Gastrocnemius medialis (tissue), 4 donors: Measurements from ENCODE around the gene AGPS. TPM values are rescaled to one million over a fixed set of nuclear protein-coding genes. Genes with fewer than 3 reads are reported as not detected.

ENCODE experiments used
- ATAC-seq, 2 donors: fragments of 150-250 bp; one replicate each; pipeline ENCODE4 v1.9.1; 2016
- DNase-seq, 2 donors: peaks; one replicate each; pipeline ENCODE4 v3.0.0-alpha.2; 2019
- H3K27ac ChIP-seq, 4 donors: fragments of 200-600 bp; sonication (generic); 1 replicate in 1 of 4; 2 replicates in 3 of 4; pipeline ENCODE4 v1.5.1; 2016 to 2018; ENCODE audit warnings: mild to moderate bottlenecking in 2 of 4, moderate library complexity in 1 of 4
- H3K27me3 ChIP-seq, 3 donors: fragments of 200-600 bp; sonication (generic) in 2 of 3; 1 replicate in 1 of 3; 2 replicates in 2 of 3; pipeline versions ENCODE4 v1.5.1 to v1.6.0; 2016 to 2019; ENCODE audit warnings: mild to moderate bottlenecking in 1 of 3, moderate library complexity in 1 of 3
- H3K36me3 ChIP-seq, 2 donors: fragments of 200-600 bp; sonication (generic) in 1 of 2; one replicate each; pipeline ENCODE4 v1.5.1; 2017 to 2018
- H3K4me1 ChIP-seq, 2 donors: fragments of 200-600 bp; sonication (generic) in 1 of 2; one replicate each; pipeline ENCODE4 v1.5.1; 2016 to 2017; ENCODE audit warnings: mild to moderate bottlenecking in 2 of 2
- H3K4me3 ChIP-seq, 4 donors: fragments of 200-600 bp; sonication (generic) in 3 of 4; 1 replicate in 1 of 4; 2 replicates in 3 of 4; pipeline ENCODE4 v1.5.1; 2016 to 2019; ENCODE audit warnings: mild to moderate bottlenecking in 2 of 4
- H3K9me3 ChIP-seq, 3 donors: fragments of 200-600 bp; sonication (generic) in 2 of 3; 1 replicate in 1 of 3; 2 replicates in 2 of 3; pipeline ENCODE4 v1.5.1; 2016 to 2019
- POLR2A ChIP-seq, 2 donors: fragments of 450-650 bp; IDR thresholded peaks; one replicate each; pipeline ENCODE4 v1.6.1; 2017; ENCODE audit warnings: antibody characterized with exemption in 2 of 2, mild to moderate bottlenecking in 2 of 2, moderate library complexity in 2 of 2
- in situ Hi-C, 4 donors: fragments of 200-750 bp; cut with MboI; loops; one replicate each; pipeline versions ENCODE4 v1.15.0 to v1.8.0; 2017; ENCODE audit warnings: low sequenced_read_pairs in 4 of 4
- intact Hi-C: fragments of 100-400 bp; cut with DNase I; formaldehyde crosslinking; loops from one replicate; pipeline ENCODE4 v1.15.1; 2023; ENCODE audit warnings: low total_unique reads
- total RNA-seq, 4 donors: library from RNA; depleted of rRNA; stranded (reverse); fragments of >200 nt; gene quantifications; one replicate each; pipeline versions ENCODE4 v1.1.0 to v1.2.3, GENCODE V29; 2016
- TF ChIP-seq, protein P1 (sequence below), 5 experiments: fragments of 450-650 bp in 3 of 5; fragments of 200-600 bp in 2 of 5; sonication (generic) in 2 of 5; IDR thresholded peaks in 4 of 5; conservative IDR thresholded peaks in 1 of 5; 1 replicate in 4 of 5; 2 replicates in 1 of 5; pipeline ENCODE4 v1.5.1; 2016 to 2019; ENCODE audit warnings: antibody characterized with exemption in 5 of 5, mild to moderate bottlenecking in 3 of 5, moderate library complexity in 3 of 5

The AGPS gene
- total RNA-seq, 4 donors from 2014 or later, result 23.1 to 30.9 (median 26.2) TPM

DNA sequence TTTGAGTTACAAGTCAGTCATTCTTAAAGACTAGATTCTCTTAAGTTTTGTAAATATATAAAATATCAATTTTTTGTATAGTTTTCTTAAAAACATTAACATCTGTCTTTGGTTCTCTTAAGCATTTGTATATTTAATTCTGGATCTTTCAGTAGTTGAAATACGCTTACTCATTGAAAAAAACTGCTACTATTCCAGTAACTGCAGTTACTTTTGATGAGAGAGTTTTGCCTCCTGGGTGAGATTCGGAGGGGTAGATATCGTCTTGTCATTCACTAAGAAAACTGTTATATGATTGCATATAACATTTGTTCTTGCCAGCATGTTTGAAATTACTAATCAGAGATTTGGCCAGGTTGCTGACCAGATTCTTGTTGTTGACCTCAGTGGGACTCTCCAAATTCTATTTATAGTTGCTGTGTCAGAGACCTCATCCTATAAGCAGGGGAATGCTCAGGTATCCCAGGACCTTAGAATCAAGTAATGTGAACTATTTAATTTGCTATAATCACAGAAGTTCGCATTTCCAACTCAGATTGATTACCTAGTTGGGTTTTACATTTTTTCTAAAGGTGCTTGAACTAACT, 7.9 kb downstream of the AGPS start:
- peak; percentile 63 to 70 for ATAC-seq

DNA sequence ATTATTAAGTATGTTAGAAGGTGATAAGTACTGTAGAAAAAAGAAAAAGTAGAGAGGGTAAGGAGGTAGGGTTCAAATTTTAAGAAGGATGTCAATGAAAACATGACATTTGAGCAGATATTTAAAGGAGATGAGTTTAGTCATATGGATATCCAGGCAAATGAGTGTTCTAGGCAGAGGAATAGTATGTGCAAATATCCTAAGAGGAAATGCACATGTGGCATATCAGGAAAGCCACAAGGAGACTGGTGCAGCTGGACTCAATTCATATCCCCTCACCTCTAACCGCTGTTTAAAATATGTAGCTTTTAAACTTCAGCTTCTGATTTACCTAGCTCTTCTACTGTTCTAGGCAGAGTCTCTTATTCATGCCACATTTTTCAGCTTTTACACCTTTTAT, 9.5 kb downstream of the AGPS start:
- intact Hi-C loops (no loop called here), in situ Hi-C loops (no loop called here)
- Histone ChIP-seq H3K9me3 (no peaks in the 10 kb centered on the region), H3K27ac (no peak overlapping the region), H3K4me3 (no peak overlapping the region), H3K36me3 (no peaks in the 10 kb centered on the region), H3K27me3 (no peaks in the 10 kb centered on the region), H3K4me1 (peaks cover 38 to 54% of the 10 kb centered on the region in 2 donors)
- DNase-seq (no peak), ATAC-seq (no peak)
- TF ChIP-seq POLR2A (IDR thresholded peaks at IDR 0.05), result no peak
- TF ChIP-seq, protein P1, sequence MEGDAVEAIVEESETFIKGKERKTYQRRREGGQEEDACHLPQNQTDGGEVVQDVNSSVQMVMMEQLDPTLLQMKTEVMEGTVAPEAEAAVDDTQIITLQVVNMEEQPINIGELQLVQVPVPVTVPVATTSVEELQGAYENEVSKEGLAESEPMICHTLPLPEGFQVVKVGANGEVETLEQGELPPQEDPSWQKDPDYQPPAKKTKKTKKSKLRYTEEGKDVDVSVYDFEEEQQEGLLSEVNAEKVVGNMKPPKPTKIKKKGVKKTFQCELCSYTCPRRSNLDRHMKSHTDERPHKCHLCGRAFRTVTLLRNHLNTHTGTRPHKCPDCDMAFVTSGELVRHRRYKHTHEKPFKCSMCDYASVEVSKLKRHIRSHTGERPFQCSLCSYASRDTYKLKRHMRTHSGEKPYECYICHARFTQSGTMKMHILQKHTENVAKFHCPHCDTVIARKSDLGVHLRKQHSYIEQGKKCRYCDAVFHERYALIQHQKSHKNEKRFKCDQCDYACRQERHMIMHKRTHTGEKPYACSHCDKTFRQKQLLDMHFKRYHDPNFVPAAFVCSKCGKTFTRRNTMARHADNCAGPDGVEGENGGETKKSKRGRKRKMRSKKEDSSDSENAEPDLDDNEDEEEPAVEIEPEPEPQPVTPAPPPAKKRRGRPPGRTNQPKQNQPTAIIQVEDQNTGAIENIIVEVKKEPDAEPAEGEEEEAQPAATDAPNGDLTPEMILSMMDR (IDR thresholded peaks at IDR 0.05 in 4 of 5, conservative IDR thresholded peaks at IDR 0.05 in 1 of 5), result no peak

More for the DNA sequence above, 7.9 kb downstream of the AGPS start:
- Histone ChIP-seq H3K36me3 (no peaks in the 10 kb centered on the region), H3K9me3 (no peaks in the 10 kb centered on the region), H3K4me3 (no peak overlapping the region), H3K4me1 (peaks cover 42 to 55% of the 10 kb centered on the region in 2 donors), H3K27ac (peak overlapping the region in 3 of 4 donors; percentile 39 to 55 (median 51)), H3K27me3 (no peaks in the 10 kb centered on the region)
- in situ Hi-C loops (no loop called here), intact Hi-C loops (no loop called here)
- DNase-seq, result no peak
- TF ChIP-seq POLR2A (IDR thresholded peaks at IDR 0.05), result no peak
- TF ChIP-seq, protein P1 (IDR thresholded peaks at IDR 0.05 in 4 of 5, conservative IDR thresholded peaks at IDR 0.05 in 1 of 5), result no peak

DNA sequence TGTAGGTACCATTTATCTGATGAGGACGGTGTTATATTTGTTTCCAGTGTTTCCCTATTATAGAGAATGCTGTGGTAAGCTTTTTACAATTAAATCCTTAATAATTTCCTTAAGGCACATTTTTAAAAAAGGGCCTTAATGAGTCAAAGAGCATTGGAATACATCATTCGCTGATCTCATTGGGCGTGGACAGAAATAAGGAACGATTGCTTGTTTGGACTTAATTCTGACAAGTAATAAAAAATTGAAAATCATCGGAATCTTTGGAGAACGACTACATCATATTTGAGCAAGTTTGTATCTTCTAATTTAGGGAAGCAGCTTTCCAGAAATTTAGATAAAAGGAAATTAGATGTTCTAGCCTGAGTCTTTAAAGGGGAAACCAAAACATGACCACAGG, 11.3 kb downstream of the AGPS start:
- intact Hi-C loops (no loop called here), in situ Hi-C loops (no loop called here)
- Histone ChIP-seq H3K36me3 (no peaks in the 10 kb centered on the region), H3K9me3 (no peaks in the 10 kb centered on the region), H3K27me3 (no peaks in the 10 kb centered on the region), H3K4me1 (peaks cover 25 to 40% of the 10 kb centered on the region in 2 donors), H3K27ac (no peak overlapping the region), H3K4me3 (no peak overlapping the region)
- TF ChIP-seq, protein P1 (IDR thresholded peaks at IDR 0.05 in 4 of 5, conservative IDR thresholded peaks at IDR 0.05 in 1 of 5), result no peak
- no peak for TF ChIP-seq POLR2A (IDR thresholded peaks at IDR 0.05)
- DNase-seq (no peak), ATAC-seq (no peak)

DNA sequence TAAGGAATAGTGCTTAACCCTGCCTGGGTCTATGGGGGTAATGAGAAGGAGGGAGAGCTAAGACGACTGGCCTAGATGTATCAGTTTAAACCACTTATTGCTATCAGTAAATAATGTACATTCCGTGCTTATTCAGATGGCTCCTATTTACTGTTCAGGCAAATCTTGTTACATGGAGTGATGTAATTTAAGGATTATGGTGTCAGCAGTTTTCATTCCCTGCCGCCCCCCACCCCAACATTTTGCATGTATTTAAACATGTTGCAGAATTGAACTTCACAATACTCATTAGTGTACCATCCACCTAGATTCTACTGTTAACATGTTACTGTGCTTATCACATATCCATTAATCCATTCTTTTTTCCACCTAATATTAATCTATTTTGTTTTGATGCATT, 11.7 kb downstream of the AGPS start:
- in situ Hi-C loops, result no loop called here
- DNase-seq (no peak), ATAC-seq (no peak)
- intact Hi-C loops, result no loop called here
- Histone ChIP-seq H3K36me3 (no peaks in the 10 kb centered on the region), H3K9me3 (no peaks in the 10 kb centered on the region), H3K27me3 (no peaks in the 10 kb centered on the region), H3K4me1 (peaks cover 24 to 36% of the 10 kb centered on the region in 2 donors), H3K4me3 (no peak overlapping the region), H3K27ac (no peak overlapping the region)
- TF ChIP-seq, protein P1 (IDR thresholded peaks at IDR 0.05 in 4 of 5, conservative IDR thresholded peaks at IDR 0.05 in 1 of 5), result no peak
- TF ChIP-seq POLR2A (IDR thresholded peaks at IDR 0.05), result no peak
